Dedifferentiated amniotic fluid mesenchymal stem cell (primary cell): ENCODE results near the gene CCDC80.

Experiments
- DNase-seq: peaks from one replicate; pipeline ENCODE4 v3.0.0-alpha.2; 2016; ENCODE audit errors: extremely low spot score

The CCDC80 gene

GRCh38 chr3:112633191-112633590 is 7.8 kb downstream of the CCDC80 start:
- DNase-seq = no peak

- DNase-seq = no peak
These were observed 8.3 kb downstream of the CCDC80 start for GRCh38 chr3:112632596-112632995.

GRCh38 chr3:112631257-112631656 is 9.7 kb downstream of the CCDC80 start:
- no peak for DNase-seq

- peak; percentile 80 for DNase-seq
These were observed 11.5 kb downstream of the CCDC80 start for GRCh38 chr3:112629425-112629824.

GRCh38 chr3:112627919-112628466 is 12.9 kb downstream of the CCDC80 start:
- no peak for DNase-seq

- peak; percentile 49 for DNase-seq
These were observed 13.5 kb downstream of the CCDC80 start for GRCh38 chr3:112627419-112627818.

GRCh38 chr3:112623717-112624116 is 17.2 kb downstream of the CCDC80 start:
- no peak for DNase-seq

GRCh38 chr3:112623213-112623612 is 17.7 kb downstream of the CCDC80 start:
- no peak for DNase-seq

- DNase-seq = no peak
These were observed 21.6 kb downstream of the CCDC80 start for GRCh38 chr3:112619295-112619694.

GRCh38 chr3:112617285-112617684 is 23.7 kb downstream of the CCDC80 start:
- no peak for DNase-seq

GRCh38 chr3:112615989-112616731 is 24.8 kb downstream of the CCDC80 start:
- no peak for DNase-seq

GRCh38 chr3:112611752-112612515 is 29.0 kb downstream of the CCDC80 start:
- DNase-seq = no peak

- DNase-seq = no peak
These were observed 30.8 kb downstream of the CCDC80 start for GRCh38 chr3:112610121-112610520.

- no peak for DNase-seq
These were observed 33.1 kb downstream of the CCDC80 start for GRCh38 chr3:112607863-112608262.

- no peak for DNase-seq
These were observed 34.8 kb downstream of the CCDC80 start for GRCh38 chr3:112606098-112606497.

- no peak for DNase-seq
These were observed 35.7 kb downstream of the CCDC80 start for GRCh38 chr3:112605285-112605684.

GRCh38 chr3:112604536-112604935 is 36.4 kb downstream of the CCDC80 start:
- no peak for DNase-seq

GRCh38 chr3:112602217-112602838 is 38.6 kb downstream of the CCDC80 start:
- no peak for DNase-seq

- no peak for DNase-seq
These were observed 42.2 kb downstream of the CCDC80 start for GRCh38 chr3:112598731-112599130.

GRCh38 chr3:112597945-112598344 is 43.0 kb downstream of the CCDC80 start:
- DNase-seq = no peak

- no peak for DNase-seq
These were observed 46.1 kb downstream of the CCDC80 start for GRCh38 chr3:112594856-112595255.

GRCh38 chr3:112593258-112593657 is 47.7 kb downstream of the CCDC80 start:
- DNase-seq = no peak
